GM19468 (cell line): ENCODE data around the gene CCDC187.
"Not testable (repeated sequence)": the region's sequence is repeated elsewhere in the genome, so short reads cannot be mapped to it uniquely, and the experiment has no call there.

Source experiments
- ATAC-seq: cut with Tn5 transposase; IDR thresholded peaks from one replicate; pipeline ENCODE4 v1.9.1; 2021; ENCODE audit warnings: mild to moderate bottlenecking, moderate library complexity, moderate number of reproducible peaks; ENCODE audit not compliant: unreplicated experiment; ENCODE audit errors: extremely low read depth

The CCDC187 gene

GRCh38 chr9:136328622-136329041 is 24.7 kb upstream of the CCDC187 start:
- ATAC-seq, result no peak

DNA sequence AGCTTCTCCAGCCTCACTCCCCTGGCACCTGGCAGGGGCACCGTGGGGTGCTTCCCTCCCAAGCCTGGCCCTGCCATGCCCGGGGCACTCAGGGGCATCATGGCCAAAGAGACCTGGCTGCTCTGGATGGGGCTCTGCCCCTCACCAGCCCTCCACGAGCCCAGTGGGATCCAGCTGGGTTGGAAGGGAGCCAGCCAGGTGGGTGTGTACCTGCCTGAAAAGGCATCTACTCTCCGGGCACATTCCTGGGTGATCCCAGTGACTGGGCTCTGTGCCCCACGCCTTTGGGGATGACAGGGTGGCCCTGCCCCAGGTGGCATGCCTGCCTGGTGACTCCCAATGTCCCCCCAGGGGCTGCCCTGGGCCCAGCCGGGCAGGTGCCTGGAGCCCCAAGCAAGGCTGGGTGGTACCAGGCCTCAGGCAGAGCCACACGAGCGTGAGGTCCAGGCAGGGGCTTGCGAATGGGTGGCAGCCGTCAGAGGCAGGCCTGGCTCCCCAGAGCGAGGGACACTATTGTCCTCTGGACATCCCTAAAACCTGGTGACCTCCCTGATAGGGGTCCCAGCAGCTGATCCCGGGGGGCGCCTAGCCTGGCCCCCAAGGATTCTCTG is 24.2 kb upstream of the CCDC187 start:
- no peak for ATAC-seq

GRCh38 chr9:136327304-136327974 is 23.5 kb upstream of the CCDC187 start, which contains the start of gene GPSM1:
GPSM1 (plus strand) TSS chr9:136327539; CDS start chr9:136327696, 157 bp downstream.
- ATAC-seq, result no peak

DNA sequence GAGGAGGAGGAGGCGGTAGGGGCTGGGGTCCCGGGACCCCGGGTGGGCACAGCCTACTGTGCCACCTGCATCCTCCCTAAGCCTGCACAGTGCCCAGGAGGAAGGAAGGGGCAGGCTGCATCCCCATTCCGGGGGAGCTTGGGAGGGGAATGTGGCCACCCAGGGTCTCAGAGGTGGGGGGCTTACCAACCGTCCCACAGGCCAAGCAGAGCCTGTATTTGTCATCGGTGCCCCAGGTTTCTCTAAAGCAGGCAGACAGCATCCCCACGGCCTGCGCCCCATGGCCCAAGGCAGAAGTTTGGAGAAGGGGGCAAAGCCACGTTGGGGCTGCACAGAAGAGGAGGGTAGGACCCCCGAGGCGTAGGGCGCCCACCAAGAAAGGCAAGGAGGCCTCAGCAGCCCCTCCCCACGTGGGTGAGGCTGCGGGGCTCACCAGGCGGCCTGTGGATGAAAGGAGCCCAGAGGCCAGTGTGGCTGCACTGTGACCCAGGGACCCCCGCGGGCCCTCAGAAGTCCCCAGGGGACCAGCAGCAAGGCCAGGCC is 22.9 kb upstream of the CCDC187 start:
- ATAC-seq, result no peak

DNA sequence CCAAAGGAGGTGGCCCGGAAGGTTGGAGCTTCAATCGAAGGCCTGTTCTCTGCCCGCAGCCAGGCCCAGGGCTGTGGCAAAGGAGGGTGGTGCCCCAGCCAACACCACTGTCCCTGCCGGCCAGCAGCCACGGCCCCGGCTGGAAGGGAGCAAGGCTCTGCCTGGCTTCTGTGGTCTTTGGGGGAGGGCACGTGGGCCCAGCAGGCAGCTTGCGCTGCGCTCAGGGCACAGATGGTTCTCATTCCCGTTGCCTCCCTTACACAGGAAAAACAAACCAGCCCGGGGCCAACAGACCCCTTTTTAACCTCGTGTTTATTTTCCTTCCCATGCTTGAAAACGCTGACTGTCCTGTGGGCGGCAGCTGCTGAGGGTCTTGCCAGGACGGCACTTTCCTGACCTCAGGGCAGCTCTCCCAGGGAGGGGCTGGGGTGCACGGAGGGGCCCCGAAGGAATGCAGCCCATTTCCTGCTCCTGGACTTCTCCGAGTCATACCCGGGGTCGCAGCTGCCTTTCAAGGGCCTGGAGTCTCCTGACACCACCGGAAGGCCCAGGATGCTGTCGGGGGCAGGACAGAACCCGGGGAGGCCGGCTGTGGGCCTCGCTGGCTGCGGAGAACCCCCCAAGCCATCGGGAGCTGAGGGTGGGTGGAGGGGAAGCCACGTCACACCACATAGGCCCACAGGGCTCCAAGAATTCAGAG is 22.3 kb upstream of the CCDC187 start:
- no peak for ATAC-seq

DNA sequence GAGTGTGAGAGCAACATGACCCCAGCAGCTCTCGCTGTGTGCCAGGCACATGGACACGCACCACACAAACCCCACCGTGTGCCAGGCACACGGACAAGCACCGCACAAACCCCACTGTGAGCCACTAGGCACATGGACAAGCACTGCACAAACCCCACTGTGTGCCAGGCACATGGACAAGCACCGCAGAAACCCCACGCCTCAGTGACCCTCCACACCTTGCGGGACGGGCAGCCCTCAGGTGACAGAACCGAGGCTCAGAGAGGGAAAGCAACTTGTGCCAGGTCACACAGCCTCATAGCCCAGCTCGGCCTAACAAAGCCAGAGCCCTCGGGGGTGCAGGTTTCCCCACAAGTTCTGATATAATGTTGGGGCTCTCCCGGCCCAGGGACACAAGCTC is 21.5 kb upstream of the CCDC187 start:
- no peak for ATAC-seq

- no peak for ATAC-seq
Observed at GRCh38 chr9:136324501-136325300, 20.8 kb upstream of the CCDC187 start.

GRCh38 chr9:136323371-136323789 is 19.5 kb upstream of the CCDC187 start:
- ATAC-seq, result no peak

GRCh38 chr9:136322756-136323330 is 18.9 kb upstream of the CCDC187 start:
- no peak for ATAC-seq

- no peak for ATAC-seq
Observed at GRCh38 chr9:136321561-136321960, 17.7 kb upstream of the CCDC187 start.

DNA sequence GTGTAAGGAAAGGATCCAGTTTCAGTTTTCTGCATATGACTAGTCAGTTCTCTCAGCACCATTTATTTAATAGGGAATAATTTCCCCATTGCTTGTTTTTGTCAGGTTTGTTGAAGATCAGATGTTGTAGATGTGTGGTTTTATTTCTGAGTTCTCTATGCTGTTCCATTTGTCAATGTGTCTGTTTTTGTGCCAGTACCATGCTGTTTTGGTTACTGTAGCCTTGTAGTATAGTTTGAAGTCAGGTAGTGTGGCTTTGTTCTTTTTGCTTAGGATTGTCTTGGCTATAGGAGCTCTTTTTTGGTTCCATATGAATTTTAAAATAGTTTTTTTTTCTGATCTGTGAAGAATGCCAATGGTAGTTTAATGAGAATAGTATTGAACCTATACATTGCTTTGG is 17.1 kb upstream of the CCDC187 start:
- ATAC-seq, result not testable (repeated sequence)

DNA sequence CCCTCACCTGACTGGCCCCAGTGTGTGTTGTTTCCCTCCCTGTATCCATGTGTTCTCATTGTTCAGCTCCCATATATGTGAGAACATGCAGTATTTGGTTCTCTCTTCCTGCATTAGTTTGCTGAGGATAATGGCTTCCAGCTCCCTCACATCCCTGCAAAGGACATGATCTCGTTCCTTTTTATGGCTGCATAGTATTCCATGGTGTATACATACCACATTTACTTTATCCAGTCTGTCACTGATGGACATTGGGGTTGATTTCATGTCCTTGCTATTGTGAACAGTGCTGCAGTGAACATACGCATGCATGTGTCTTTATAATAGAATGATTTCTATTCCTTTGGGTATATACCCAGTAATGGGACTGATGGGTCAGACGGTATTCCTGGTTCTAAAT is 16.1 kb upstream of the CCDC187 start:
- not testable (repeated sequence) for ATAC-seq

- not testable (repeated sequence) for ATAC-seq
Observed at GRCh38 chr9:136319244-136319643, 15.3 kb upstream of the CCDC187 start.

- no peak for ATAC-seq
Observed at GRCh38 chr9:136318776-136319241, 14.9 kb upstream of the CCDC187 start.

DNA sequence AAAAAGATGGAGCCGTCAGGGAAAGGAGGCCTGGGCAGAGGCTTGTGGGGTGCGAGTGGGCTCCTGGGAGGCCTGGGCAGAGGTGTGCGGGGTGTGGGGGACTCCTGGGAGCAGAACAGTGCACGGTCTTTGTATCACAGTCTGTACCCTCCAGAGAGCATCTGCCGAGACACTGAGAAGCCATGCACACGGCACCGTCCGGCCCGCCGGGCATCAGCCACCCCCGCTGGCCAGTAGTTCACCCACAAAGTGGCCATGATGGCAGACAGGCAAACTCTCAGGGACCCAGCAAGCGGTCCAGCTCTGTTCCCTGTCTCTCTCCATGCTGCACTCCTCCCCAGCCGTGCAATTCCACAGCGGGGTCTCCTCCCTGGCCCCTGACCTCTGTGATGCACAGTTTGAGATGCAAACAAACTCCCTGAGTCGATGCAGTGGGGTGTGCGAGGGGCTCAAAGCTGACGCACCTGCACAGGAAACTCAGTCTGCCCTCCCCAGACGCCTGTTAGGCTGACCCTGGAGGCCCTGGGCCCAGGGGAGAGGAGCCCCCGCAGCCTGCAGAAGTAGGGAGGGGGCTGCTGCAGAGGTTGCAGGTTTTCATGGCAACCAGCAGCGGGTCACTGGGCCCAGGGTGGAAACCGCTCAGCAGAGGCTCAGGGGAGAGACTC is 14.3 kb upstream of the CCDC187 start:
- ATAC-seq, result no peak

DNA sequence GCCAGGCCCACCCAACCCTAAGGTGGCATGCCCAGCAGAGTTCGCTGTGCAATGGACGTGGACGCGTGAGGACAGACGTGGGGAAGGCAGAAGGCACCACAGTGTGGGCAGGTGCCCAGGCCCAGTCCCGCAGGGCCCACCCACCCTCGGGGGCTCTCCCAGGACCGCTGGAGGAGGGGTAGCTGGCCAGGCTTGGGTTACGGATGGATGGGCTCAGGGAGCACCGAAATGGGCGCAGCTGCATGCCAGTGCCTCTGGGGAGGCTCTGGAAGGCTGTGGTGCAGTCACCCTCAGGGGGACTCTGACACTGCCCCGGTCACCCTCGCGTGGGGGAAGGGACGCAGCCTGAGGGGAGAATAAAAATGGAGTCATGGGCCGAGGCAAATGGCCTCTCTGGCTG is 13.8 kb upstream of the CCDC187 start:
- ATAC-seq, result no peak

DNA sequence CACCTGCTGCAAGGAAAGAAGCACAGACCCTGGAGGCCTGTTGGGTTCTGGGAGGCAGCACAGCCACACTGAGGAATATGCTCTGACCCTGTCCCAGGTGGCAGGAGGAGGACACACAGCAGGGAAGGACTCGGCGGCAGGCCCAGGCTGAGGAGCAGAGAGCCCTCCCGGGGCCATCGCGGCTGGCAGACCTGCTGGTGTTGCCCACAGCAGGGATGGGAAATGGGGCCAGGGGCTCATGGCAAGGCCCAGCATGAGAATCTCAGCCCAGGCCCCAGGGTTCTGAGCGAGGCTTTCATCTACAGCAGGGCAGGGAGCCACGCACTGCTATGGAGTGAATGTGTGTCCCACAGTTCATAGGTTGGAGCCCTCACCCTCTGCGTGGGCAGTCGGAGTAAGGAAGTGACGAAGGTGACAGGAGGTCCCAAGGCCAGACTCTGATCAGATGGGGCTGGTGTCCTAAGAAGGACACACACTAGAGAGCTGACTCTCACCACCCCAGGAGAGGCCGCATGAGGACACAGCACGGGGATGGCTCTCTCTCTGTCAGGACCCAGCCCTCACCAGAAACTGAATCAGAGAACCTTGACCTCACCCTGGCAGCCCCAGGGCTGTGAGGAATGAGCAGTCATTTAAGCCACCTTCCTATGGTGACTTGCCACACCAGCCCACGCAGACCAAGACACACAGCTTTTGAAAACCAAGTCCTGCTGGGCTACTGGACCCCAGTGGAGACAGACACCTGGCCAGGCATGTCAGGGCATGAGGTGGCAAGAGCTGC is 13.2 kb upstream of the CCDC187 start:
- ATAC-seq, result no peak

DNA sequence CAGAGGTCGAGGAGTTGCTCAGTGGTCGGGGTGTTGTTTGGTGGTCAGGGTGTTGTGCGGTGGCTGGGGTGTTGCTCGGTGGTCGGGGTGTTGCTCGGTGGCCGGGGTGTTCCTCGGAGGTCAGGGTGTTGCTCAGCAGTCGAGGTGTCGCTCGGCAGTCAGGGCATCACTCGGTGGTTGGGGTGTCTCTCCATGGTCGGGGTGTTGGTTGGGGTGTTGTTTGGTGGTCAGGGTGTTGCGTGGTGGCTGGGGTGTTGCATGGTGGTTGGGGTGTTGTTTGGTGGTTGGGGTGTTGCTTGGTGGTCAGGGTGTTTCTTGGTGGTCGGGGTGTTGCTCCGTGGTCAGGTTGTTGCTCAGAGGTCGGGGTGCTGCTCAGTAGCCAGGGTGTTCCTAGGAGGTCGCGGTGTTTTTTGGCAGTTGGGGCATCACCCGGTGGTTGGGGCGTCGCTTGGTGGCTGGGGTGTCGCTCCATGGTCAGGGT is 12.4 kb upstream of the CCDC187 start:
- ATAC-seq, result no peak
